Jurkat, Clone E6-1 (cell line): ENCODE measurements around the gene MGAT5.

ENCODE experiments used
- DNase-seq: peaks from one replicate; pipeline ENCODE4 v3.0.0-alpha.2; 2011; ENCODE audit warnings: low read depth, low spot score
- H3K4me3 ChIP-seq: 2 replicates; pipeline ENCODE4 v1.5.1; 2011; ENCODE audit warnings: mild to moderate bottlenecking, low read length, control low read depth, moderate library complexity

The MGAT5 gene

GRCh38 chr2:134348239-134348638 is 94.4 kb downstream of the MGAT5 start:
- no peak for DNase-seq
- H3K4me3 ChIP-seq = no peak overlapping the region

DNA sequence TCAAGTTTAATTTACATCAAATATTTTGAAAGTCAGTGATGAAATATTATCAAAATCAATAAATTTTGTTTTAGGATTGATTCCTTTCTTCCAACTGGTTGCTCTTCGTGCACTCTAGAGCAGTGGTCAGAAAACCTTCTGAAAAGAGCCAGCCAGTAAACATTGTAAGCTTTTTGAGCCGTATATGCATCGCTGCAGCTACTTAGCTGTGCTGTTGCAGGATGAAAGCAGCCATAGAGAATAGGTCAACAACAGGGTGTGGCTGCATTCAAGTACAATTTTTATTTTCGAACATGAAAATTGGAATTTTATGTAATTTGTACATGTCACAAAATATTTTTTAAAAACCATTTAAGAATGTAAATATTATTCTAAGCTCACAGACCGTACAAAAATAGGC is 94.9 kb downstream of the MGAT5 start:
- no peak for DNase-seq
- no peak overlapping the region for H3K4me3 ChIP-seq

DNA sequence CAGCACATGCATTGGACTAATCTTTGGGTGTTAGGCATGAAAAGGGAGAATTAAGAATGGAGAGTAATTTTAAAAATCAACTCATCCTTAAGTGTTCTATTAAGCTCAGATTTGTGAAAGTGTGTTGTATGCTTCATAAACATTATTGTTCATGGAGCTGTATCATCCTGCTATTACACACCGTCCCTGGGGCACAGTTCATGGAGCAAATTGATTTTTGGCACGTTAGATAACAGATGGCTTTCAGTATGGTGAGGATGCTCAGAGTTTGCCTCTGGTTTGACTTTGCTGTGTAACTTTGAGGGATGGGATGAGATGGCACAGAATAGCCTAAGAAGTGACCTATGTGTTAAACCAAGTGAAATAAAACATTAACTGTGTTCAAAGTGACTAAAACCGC is 97.1 kb downstream of the MGAT5 start:
- DNase-seq = no peak
- H3K4me3 ChIP-seq = no peak overlapping the region

DNA sequence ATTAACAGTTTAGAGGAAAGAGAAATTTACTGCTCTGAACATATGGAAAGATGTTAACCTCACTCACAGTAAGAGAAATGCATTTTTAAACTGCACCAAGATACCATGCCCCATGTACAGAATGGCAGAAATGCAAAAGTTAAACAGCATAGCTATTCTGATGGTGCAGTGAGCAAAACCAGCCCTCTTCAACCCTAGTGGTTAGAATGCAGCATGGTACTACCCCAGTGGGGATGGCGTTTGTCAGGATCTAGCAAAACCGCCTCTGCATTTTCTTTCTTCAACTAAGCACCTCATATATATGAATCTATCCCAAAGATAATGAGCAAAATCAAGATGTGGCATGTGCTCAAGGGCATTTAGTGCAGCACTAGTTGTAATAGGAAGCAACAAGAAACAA is 98.0 kb downstream of the MGAT5 start:
- no peak overlapping the region for H3K4me3 ChIP-seq
- DNase-seq = no peak

- H3K4me3 ChIP-seq = no peak overlapping the region
- no peak for DNase-seq
These were observed 99.0 kb downstream of the MGAT5 start for GRCh38 chr2:134352844-134353243.

- no peak for DNase-seq
- no peak overlapping the region for H3K4me3 ChIP-seq
These were observed 100.7 kb downstream of the MGAT5 start for GRCh38 chr2:134354611-134355010.

DNA sequence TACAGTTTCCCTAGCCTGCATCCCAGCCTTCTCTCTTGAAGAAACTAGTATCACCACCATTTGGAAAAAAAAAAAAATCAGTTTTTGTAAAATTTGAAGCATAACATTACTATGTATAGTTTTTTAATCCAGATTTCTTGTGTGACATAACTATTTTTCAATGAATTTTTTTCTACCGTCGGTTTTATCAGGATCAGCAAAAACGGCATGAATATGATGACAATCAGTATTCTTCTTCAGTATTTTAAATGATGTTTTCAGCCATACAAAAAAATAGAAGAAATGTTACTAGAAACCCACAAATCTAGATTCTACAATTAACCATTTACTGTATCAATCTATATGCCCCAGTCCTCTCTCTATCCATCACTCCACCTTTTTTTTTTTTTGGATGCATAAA is 103.9 kb downstream of the MGAT5 start:
- DNase-seq = no peak
- H3K4me3 ChIP-seq = no peak overlapping the region

GRCh38 chr2:134359367-134360081 is 105.7 kb downstream of the MGAT5 start:
- no peak for DNase-seq
- no peak overlapping the region for H3K4me3 ChIP-seq

DNA sequence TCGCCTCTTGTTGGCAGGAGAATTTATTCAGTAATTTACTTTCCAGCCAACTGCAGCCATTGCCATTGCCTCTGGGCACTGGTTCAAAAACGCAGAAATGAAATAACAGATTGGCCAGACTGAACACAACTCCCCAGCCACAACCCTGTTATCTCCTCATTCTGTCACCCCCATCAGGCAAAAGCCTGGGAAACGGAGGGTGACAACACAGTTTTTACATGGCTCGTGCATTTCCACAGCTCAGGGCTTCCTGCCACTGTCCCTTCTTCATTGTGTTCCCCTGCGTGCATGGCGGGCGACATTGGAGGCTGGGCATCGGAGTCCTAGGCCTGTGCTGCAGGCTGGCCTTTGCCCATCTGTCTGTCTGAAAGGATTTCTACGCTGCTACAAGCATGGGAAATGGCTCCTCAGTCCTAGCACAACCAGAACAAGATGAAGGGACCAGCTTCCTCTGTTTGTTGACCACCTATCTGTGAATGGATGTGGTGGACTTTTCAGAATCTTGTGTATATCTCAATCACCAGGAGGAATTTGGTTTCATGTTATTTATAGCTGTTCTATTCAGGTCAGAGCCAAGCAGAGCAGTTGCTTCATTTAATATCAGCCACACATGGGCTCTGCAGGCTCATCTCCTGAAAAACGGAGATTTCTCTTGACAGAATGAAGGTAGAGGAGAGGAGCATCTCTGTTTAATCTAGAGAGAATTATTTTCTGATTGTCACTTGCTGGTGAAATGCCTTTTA is 107.0 kb downstream of the MGAT5 start:
- H3K4me3 ChIP-seq = no peak overlapping the region
- no peak for DNase-seq

DNA sequence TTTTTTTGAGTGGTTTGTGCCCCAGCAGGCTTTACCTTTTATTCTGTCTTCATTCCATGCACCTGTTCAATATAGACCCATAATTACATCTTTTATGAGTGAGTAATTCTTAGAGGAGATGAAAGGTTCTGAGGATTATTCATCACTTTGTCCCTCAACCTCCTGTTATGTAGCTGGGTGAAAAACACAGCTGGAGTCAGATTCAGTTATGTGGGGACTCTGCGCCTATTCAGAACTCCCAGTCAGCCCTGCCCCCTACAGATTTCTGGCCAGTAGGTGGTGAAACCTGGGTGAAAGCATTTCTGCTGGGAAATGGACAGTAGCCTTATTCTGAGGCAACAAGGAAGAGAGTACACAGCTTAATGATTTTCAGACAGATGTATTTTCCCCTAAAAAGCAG is 107.8 kb downstream of the MGAT5 start:
- no peak for DNase-seq
- H3K4me3 ChIP-seq = no peak overlapping the region

- no peak overlapping the region for H3K4me3 ChIP-seq
- DNase-seq = peak; percentile 44
These were observed 108.3 kb downstream of the MGAT5 start for GRCh38 chr2:134362152-134362668.

DNA sequence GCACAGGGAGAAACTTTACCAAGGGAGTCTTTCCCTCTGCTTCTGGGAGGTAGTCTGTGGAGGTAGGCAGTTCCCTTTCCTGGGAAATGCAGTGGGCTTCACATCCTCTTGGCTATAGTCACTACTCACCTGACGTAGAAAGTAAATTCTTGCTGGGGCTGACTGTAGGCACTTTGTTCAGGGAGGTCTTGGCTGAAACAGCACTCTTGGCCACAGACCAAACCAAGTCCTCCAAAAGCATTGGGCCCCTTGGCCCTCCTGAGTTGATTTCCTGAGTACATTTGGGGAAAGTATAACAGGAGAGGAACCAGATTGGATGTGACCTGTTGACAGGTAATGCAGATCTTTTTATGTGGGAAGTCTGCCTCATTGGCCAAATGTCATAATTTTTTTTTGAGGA is 108.9 kb downstream of the MGAT5 start:
- no peak for DNase-seq
- H3K4me3 ChIP-seq = no peak overlapping the region

DNA sequence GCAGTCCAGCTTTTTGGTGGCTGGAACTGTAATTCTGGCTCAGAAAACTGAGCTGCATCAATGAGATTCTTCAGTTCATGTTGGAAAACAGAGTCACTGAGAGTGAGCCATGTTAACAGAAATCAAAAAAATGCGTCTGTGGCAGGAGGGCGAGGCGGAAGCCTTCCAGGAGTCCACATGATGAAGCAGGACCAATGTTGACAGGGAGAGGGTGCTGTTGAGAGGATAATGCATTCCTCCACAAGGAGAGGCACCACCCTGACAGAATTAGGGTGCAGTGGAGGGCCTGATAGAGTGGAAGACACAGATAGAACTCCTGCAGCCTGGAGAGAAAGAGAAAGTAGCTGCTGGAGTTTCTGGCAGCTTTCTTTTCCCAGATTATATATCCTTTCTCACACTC is 111.5 kb downstream of the MGAT5 start:
- DNase-seq = no peak
- no peak overlapping the region for H3K4me3 ChIP-seq

- no peak for DNase-seq
- H3K4me3 ChIP-seq = no peak overlapping the region
These were observed 112.5 kb downstream of the MGAT5 start for GRCh38 chr2:134366359-134366758.

DNA sequence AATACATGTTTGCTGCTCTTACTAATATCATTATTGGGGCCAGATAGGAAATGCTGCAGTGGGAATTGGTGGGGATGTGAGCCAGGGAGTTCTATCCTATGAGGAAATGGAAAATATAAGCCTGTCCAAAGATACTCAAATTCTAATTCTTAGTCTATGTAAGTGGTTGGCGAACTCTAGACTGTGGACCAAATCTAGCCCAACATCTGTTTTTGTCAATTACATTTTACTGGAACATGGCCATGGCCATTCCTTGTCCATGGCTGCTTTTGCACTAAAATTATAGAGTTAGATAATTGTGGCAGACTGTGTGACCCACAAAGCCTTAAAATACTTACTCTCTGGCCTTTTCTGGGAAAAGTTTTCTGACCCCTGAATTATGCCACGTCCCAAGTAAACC is 113.3 kb downstream of the MGAT5 start:
- DNase-seq = no peak
- H3K4me3 ChIP-seq = no peak overlapping the region

DNA sequence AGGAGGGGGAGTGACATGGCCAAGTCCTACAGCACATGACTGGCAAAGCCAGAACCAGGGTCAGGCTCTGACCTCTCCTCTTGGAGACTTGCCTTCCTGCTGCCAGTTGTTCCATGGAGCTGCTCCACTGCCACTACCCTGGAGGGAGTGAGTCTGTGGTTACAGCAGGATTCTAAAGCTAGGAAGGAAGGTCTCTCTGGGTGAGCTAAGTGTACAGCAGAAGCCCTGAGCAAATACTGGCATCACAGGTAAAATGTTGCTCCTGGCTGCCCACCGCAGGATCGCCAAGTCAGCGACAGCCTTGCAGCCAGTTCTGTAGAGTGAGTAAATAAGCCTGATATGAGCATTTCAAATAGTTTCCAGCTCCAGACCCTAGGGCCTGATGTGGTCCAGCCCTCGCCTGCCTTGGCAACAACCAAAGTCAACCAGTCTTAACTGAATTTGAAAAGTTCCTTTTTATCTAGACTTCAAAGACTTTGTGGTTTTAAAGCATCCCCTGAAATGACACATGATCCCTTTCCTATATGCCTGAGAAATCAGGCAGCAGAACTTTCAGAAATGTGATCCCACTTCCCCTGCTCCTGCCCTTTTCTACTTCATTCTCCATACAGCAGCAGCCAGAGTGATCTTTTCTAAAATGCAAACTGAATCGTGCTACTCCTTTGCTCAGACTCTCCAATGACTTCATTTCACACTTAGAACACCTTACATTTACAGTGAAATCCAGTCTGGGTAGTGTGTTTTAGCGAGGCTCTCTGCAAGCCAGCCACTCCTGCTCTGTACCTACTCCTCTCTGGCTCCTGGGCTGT is 114.3 kb downstream of the MGAT5 start:
- DNase-seq = peak; percentile 77
- H3K4me3 ChIP-seq = no peak overlapping the region

DNA sequence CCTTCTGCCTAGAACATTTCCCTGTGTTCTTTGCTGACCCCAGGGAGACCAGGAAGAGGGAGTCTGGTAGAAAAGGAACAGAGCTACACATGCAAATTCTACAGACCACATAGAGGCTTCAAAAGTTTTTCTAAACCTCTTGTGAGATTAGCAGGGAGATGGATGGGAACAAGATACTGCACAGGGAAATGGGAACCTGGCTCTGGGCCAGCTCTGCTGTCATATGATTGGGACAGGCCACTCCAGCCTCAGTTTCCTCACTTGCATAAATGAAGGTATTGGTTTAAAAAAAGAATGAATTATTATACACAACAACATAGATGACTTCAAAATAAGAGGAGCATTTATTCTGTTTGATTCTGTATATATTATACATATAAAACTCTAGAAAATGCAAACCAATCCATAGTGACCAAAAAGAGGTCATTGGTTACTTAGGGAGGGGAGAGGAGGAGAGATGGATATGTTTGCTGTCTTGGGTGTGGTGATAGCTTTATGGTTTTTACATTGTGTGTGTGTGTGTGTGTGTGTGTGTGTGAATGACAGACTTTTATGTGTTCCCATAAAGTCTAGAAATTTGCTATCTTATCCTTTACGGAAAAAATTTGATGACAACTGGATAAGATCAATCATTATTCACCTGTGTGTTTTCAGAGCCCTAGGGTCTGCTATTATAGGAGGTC is 115.5 kb downstream of the MGAT5 start:
- no peak for DNase-seq
- no peak overlapping the region for H3K4me3 ChIP-seq

DNA sequence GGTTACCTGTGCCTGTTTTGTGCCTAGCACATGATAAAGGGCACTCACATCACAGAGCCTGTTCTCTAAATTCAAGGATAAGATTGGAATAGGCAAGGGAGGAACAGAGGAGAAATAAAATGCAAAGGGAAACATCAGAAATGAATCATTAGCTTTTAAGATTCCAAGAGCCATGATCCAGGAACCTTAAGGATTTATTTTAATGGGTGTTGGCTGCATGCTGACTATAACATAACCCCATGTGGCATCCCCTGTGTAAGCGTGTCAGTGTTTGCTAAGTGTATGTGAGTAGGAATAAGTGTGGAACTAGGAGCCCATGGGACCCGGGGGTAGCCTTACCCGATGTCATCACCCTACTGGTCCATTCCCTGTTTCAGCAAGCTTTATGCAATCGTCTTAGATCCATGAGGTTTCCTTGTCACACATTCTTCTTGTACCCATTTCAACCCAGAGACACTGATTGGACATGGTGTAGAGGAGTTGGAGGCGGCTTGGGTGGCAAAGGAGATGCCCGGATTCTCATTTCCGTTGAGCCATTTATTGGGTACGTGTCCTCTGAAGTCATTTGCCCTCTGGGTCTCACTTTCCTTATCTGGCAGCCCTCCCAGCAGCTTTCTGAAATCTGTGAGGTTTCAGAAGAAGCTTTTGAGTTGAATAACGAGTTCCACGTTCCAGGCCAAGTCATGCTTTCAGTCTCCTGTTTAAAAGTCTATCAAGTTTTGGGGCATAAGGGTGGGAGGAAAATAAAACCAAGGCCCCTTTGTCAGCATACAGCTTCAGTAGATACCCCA is 117.0 kb downstream of the MGAT5 start:
- no peak for DNase-seq
- H3K4me3 ChIP-seq = no peak overlapping the region

GRCh38 chr2:134372141-134372540 is 118.3 kb downstream of the MGAT5 start:
- DNase-seq = no peak
- H3K4me3 ChIP-seq = no peak overlapping the region
